ENCODE measurements around the gene APC2.

The APC2 gene

GRCh38 chr19:1446713-1447481 lies 3.0 kb upstream of the APC2 start:
- DNase-seq (ENCODE audit: low spot score), result no peak

DNA sequence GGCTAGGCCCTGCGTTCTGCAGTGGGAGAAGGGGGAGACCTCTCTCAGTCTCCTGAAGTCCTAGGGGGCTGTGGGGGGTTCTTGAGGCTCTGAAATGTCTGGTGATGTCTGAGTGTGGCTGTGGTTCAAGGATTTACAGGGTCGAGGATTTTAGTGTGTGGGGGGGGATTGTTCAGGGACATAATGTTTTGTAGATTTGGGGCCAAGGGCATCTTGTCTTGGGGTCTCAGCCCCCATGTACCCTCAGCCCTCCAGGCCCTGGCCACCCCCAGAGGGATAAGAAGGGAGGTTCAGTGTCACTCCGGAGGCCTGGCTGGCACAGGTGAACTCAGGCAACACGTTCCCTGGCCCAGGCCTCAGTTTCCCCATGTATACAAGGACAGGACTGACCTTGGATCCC lies 2.4 kb upstream of the APC2 start:
- DNase-seq (ENCODE audit: low spot score), result no peak

DNA sequence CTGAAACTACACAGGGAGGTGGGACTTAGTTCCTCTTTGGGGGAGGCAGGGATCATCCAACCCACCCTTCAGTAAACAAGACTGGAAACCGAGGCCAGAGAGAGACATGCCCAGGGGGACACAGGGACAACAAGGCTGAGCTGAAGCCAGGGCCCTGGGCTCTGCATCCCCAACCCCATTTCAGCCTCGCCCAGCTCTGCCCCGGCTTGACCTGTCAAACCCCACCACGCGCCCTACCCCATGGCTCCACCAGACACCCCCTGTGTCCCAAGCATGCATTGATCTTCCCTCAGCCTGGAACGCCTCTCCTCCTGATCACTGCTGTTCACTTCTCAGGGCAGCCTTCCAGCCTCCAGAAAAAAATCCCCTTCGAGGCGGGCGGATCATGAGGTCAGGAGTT lies 2.0 kb upstream of the APC2 start:
- DNase-seq (ENCODE audit: low spot score), result no peak

DNA sequence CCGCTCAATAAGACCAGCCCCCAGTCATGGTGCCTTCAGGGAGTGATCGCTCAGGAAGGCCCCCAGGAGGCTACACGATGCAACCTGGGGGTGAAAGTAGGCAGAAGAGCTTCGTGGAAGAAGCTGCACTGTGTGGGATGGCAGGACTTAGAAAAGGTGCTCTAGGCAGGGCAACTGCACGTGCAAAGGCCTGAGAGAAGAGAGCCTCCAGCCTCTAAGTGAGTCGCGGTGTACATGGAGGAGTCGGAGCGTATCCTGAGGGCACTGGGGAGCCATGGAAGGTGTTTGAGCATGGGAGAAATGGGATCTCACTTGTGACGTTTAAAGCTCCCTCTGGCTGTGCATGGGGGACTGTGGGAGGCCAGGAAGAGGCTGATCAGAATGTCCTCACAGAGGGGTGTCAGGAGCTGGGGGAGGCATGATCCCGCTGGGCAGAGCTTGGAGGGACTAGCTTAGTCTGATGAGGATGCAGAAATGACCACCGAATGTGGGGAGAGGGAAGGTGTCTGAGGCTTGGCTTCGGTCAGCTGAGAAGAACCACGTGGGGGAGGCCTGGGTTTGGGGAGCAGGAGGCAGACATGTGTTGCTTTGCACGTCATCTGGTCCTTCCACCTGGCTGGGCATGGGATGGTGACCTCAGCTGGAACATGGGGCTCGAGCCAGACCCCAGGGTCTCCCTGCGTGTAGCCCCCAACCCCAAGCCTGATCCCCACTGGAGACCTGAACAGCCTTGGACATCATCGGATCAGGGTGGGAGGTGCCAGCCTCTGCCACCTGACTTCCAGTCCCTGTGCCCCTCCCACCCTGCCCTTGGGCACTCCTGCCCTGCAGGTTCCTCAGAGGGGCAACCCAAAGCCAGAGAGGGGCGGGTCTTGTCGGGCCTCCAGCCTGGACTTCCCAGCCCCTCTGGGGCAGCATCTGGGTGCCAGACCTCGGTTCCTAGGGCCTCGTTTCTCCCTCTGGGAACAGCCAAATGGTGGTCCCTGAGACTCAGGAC lies 1.1 kb downstream of the APC2 start:
- no peak for DNase-seq (ENCODE audit: low spot score)

DNA sequence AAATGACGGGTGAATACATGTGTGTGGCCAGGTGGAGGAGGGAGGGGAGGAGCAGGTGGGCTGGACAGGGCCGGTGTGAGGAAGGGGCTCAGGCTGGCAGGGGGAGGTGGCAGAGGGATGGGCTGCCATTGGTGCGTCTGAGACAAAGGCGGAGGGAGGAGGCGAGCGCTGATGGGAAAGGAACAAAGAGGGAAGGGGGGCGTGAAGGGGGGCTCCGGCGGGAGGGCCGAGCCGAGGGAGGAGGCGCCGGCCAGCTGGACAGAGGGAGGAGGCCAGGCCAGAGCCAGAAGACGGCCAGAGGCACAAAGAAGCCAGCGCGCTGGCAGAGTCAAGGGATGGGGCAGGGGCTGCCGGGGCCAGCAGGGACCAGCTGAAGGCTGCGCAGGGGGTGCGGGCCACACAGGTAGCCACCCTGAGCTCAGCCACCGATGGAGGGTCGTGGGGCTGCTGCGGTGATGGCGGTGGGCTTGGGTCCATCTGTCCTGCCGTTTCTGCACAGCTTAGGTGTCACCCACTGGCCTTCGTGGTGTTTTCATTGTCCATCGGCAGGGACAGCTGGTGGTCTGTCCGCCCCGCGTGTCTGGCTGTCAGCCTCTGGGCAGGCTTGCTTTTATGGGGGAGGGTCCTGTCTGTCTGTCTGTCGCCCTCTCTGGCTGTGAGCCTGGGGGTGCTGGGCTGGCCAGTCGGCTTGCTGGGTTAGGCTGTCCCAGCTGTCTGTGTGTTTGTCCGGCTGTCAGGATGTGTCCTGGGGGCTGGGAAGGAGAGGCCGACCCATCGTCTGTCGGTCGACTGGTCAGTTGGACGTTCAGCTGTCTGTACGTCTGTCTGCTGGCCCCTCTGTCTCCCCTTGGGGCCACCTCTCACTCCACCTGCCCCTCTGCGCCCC lies 2.2 kb downstream of the APC2 start:
- no peak for DNase-seq (ENCODE audit: low spot score)

GRCh38 chr19:1452802-1453524 lies 3.0 kb downstream of the APC2 start:
- no peak for DNase-seq (ENCODE audit: low spot score)

DNA sequence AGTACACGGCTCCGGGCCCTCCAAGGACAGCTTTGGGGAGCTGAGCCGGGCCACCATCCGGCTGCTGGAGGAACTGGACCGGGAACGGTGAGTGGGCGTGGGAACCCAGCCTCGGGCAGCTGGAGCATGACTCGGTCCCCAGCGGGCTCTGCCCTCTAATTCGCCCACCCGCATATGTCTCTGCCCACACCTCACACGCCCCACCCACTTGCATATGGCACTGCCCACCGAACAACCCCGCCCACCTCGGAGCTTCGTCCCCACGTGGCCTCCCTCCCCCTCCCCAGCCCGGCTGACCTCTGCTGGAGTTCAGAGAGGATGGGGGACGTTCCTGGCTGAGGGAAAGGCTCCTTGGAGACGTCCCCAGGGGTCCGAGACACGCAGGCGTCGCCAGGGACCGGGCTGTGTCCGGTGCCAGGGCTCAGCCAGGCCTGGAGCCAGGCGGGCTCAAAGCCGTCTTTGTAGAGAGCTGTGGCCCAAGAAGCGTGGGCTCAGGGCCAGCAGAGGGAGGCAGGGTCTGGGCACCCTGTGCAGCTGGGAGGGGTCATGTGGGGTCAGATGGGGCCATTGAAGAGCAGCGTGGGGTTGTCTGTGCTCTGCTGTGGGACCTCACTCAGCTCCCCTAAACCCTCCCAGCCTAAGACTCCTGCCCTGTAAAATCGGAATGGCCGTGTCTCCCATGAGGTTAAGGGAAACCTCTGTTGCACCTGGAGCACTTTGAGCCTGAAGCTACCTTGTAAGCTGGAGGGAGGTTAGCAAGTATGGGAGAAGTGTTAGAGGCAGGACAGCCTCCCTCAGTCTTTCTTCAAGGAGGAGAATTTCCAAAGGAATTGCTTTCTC lies 3.8 kb downstream of the APC2 start:
- DNase-seq (ENCODE audit: low spot score), result no peak

GRCh38 chr19:1455002-1455335 lies 5.0 kb downstream of the APC2 start:
- no peak for DNase-seq (ENCODE audit: low spot score)

GRCh38 chr19:1455336-1456120 lies 5.6 kb downstream of the APC2 start:
- DNase-seq (ENCODE audit: low spot score), result peak; percentile 74

DNA sequence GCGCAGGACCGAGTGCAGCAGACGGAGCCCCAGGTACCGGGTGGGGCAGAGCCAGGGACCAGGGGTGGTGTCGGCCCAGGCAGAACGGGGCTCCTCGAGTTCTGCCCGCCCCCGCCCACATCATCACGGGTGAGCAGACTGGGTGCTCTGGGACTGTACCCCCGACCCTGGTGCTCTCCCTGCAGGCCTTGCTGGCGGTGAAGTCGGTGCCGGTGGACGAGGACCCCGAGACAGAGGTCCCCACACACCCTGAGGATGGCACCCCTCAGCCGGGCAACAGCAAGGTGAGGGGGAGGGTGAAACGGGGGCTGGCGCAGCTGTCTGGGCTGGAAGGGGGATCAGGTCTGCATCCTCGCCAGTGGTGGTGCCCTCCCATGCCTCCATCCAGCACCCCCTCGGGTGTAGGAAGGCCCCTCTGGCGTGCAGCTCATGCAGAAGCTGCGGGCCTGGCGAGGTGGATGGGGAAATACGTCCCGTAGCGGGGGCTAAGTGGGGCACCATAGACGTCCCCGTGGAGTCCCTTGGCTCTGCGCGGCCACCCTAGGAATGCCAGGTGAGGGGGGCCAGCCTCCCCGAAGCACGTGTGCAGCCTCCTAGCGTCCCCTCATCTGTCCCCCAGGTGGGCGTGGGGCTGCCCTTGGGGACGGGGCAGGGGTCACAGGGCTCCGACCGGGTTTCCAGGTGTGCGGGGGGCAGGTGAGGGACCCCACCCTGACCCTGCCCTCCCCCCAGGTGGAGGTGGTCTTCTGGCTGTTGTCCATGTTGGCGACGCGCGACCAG lies 6.4 kb downstream of the APC2 start:
- no peak for DNase-seq (ENCODE audit: low spot score)

DNA sequence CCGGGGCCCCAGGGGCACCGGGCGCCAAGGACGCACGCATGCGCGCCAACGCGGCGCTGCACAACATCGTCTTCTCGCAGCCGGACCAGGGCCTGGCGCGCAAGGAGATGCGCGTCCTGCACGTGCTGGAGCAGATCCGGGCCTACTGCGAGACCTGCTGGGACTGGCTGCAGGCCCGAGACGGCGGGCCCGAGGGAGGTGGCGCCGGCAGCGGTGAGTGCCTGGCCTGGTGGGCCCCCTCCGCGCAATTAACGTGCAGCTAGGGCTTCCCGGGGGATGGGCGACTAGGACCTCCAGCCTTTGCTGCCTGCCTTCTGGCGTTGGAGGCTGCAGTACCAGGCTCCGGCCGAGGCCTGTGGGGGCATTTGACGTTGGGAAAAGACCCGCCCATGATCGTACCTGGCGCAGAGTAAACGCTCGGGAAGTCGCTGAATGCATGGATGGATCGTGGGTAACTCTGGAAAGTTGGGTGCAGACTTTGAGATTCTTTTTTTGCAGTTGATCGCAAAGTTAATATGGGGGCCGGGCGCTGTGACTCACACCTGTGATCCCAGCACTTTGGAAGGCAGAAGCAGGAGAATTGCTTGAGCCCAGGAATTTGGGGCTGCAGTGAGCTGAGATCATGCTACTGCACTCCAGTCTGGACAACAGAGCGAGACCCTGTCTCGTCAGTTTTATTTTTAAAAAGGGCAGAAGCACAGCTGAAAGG lies 7.3 kb downstream of the APC2 start:
- DNase-seq (ENCODE audit: low spot score), result no peak

DNA sequence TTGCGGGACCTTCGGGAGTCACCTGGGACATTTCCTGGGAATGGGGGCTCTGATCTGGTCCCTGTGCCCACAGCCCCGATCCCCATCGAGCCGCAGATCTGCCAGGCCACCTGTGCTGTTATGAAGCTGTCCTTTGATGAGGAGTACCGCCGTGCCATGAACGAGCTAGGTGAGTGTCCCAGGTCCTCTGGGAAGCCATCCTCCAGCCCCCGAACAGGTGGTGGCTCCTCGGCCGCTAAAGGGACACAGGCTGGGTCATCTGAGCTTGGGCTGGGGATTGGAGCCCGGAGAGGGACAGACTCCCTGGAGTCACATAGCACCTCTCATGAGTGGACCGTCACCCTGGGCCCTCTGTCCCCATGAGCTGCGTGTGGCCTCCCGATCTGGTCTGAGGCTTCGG lies 8.0 kb downstream of the APC2 start:
- DNase-seq (ENCODE audit: low spot score), result no peak

DNA sequence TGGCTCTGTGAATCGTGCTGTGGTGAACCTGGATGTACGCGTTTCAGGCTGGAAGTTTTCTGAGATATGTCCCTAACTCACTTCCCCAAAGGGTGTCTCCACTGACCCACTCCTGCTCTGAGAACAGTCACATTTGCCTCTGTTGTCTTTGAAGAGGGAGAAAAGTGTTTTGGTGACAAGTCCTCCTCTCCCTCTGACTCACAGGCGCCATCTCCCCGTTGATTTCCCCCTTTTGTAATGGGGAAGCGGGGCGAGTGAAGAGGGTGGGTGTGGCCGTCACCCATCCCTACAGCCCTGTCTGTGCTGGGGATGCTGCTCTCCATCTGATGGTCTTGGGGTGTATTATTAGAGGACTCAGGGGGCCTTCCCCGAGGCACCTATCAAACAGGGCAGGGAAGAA lies 9.6 kb downstream of the APC2 start:
- DNase-seq (ENCODE audit: low spot score), result no peak

DNA sequence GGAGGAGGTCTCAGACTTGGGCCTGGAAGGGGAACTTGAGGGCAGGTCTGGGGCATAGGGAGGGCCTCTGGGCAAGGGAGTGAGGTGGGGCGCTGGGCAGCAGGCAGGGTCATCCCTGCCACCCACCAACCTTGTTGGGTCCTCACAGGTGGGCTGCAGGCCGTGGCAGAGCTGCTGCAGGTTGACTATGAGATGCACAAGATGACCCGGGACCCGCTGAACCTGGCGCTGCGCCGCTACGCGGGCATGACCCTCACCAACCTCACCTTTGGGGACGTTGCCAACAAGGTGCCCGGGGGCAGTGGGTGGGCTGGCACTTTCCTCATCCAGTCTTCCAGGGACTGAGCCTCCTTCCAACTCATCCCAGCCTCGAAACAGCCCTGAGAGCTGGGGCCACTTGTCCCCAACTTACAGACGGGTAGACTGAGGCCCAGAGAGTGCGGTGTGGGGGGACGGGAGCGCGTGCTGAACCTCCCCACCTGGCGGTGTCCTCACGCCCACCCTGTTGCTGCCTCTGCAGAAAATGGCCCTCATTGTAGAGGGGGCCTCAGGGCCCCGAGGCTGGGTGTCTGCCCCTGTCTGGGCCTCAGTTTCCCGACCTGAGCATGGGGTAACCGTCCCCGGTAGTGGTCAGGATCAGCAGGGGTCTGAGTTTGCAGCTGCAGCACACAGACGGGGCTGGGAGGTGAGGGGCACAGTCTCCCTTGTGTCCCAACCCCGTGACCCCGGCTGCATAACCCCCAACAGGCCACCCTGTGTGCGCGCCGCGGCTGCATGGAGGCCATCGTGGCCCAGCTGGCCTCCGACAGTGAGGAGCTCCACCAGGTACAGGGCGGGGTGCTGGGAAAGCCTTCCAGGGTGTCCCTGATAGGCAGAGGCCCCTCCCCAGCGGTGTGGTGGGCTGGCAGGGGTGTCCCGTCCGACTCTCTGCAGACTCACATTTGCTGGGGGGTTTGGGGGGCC lies 10.4 kb downstream of the APC2 start:
- no peak for DNase-seq (ENCODE audit: low spot score)

- DNase-seq (ENCODE audit: low spot score), result no peak
Measured at GRCh38 chr19:1461862-1462261, 11.9 kb downstream of the APC2 start.

GRCh38 chr19:1465191-1466016 lies 15.5 kb downstream of the APC2 start:
- DNase-seq (ENCODE audit: low spot score), result peak; percentile 36

All from activated CD4-positive, alpha-beta T cell treated with anti-CD3 and anti-CD28 coated beads, Interleukin-2, Interleukin-4, amounts not matched to agents 100 ng/mL and 50 ng/mL, durations not matched to agents 16 hours and 8 hours (primary cell).